Upper lobe of right lung (tissue), 1 donor: Measurements from ENCODE around the gene TMPO. TPM values are rescaled to one million over a fixed set of nuclear protein-coding genes. Genes with fewer than 3 reads are reported as not detected.

Experiments
- ATAC-seq: fragments of 200-7000 bp; cut with Tn5 transposase; one replicate; pipeline ENCODE4 v1.9.1; 2020; ENCODE audit warnings: mild to moderate bottlenecking, moderate library complexity
- DNase-seq: peaks from one replicate; pipeline ENCODE4 v3.0.0-alpha.2; 2020
- H3K27ac ChIP-seq: fragments of 200-600 bp; one replicate; pipeline ENCODE4 v1.8.0; 2022
- H3K27me3 ChIP-seq: fragments of 200-600 bp; one replicate; pipeline ENCODE4 v1.8.0; 2022; ENCODE audit warnings: mild to moderate bottlenecking
- H3K36me3 ChIP-seq: fragments of 200-600 bp; one replicate; pipeline ENCODE4 v1.8.0; 2022
- H3K4me1 ChIP-seq: fragments of 200-600 bp; one replicate; pipeline ENCODE4 v1.8.0; 2022
- H3K4me3 ChIP-seq: fragments of 200-600 bp; one replicate; pipeline ENCODE4 v1.8.0; 2022; ENCODE audit warnings: mild to moderate bottlenecking
- H3K9me3 ChIP-seq: fragments of 200-600 bp; one replicate; pipeline ENCODE4 v1.8.0; 2022
- CTCF ChIP-seq: fragments of 200-600 bp; IDR thresholded peaks from one replicate; pipeline ENCODE4 v1.8.0; 2022; ENCODE audit warnings: antibody characterized with exemption
- intact Hi-C: fragments of 100-400 bp; cut with DNase I; formaldehyde crosslinking; loops from one replicate; pipeline ENCODE4 v1.11.0; 2022
- total RNA-seq: library from RNA; stranded (reverse); fragmentation: NEBNext Ultra II Directional; extraction: Animal tissue kit (Norgen Biotek cat#: 25700); gene quantifications from one replicate; pipeline ENCODE4 v1.2.1, GENCODE V29; 2021
- donor health status: DM: no; HTN: yes; CAD: no; lungs with severe emphysema.

Gene TMPO
- total RNA-seq, 1 donor from 2014 or later: 63.1 TPM

GRCh38 chr12:98519257-98519907 lies 4.0 kb downstream of the TMPO start:
- no peak for TF ChIP-seq CTCF
- no peaks in the 10 kb centered on the region for H3K27me3 ChIP-seq
- no peak overlapping the region for H3K4me3 ChIP-seq
- H3K4me1 ChIP-seq: peaks cover 43% of the 10 kb centered on the region
- no peaks in the 10 kb centered on the region for H3K36me3 ChIP-seq
- no peak overlapping the region for H3K27ac ChIP-seq
- H3K9me3 ChIP-seq: no peaks in the 10 kb centered on the region
- intact Hi-C loops: loop anchor here (10.0 kb wide), 1 partner anchor 95 kb away; no protein-coding TSS in a partner anchor
- DNase-seq (no peak), ATAC-seq (no peak)

GRCh38 chr12:98530068-98530467 lies 14.7 kb downstream of the TMPO start:
- Histone ChIP-seq H3K9me3 (no peaks in the 10 kb centered on the region), H3K27me3 (no peaks in the 10 kb centered on the region), H3K4me1 (no peaks in the 10 kb centered on the region), H3K36me3 (peaks cover 57% of the 10 kb centered on the region), H3K4me3 (no peak overlapping the region), H3K27ac (no peak overlapping the region)
- DNase-seq (no peak), ATAC-seq (no peak)
- no peak for TF ChIP-seq CTCF
- intact Hi-C loops: no loop called here

GRCh38 chr12:98532687-98533304 lies 17.4 kb downstream of the TMPO start:
- peak; percentile 67 for TF ChIP-seq CTCF
- peak; percentile 79 for ATAC-seq
- Histone ChIP-seq H3K27ac (no peak overlapping the region), H3K4me1 (no peaks in the 10 kb centered on the region), H3K9me3 (no peaks in the 10 kb centered on the region), H3K36me3 (peaks cover 76% of the 10 kb centered on the region), H3K4me3 (no peak overlapping the region), H3K27me3 (no peaks in the 10 kb centered on the region)
- DNase-seq: no peak
- intact Hi-C loops: no loop called here

GRCh38 chr12:98533723-98534251 lies 18.4 kb downstream of the TMPO start:
- TF ChIP-seq CTCF: no peak
- H3K4me1 ChIP-seq: no peaks in the 10 kb centered on the region
- H3K27ac ChIP-seq: no peak overlapping the region
- H3K9me3 ChIP-seq: no peaks in the 10 kb centered on the region
- no peak for DNase-seq
- ATAC-seq: no peak
- intact Hi-C loops: no loop called here
- peaks cover 79% of the 10 kb centered on the region for H3K36me3 ChIP-seq
- no peaks in the 10 kb centered on the region for H3K27me3 ChIP-seq
- no peak overlapping the region for H3K4me3 ChIP-seq

GRCh38 chr12:98538031-98538430 lies 22.6 kb downstream of the TMPO start:
- no peaks in the 10 kb centered on the region for H3K27me3 ChIP-seq
- H3K4me1 ChIP-seq: no peaks in the 10 kb centered on the region
- H3K27ac ChIP-seq: no peak overlapping the region
- DNase-seq (no peak), ATAC-seq (no peak)
- peaks cover 72% of the 10 kb centered on the region for H3K36me3 ChIP-seq
- no peaks in the 10 kb centered on the region for H3K9me3 ChIP-seq
- TF ChIP-seq CTCF: no peak
- no peak overlapping the region for H3K4me3 ChIP-seq
- intact Hi-C loops: no loop called here
